Measurements from ENCODE around the gene NUAK1. TPM values are rescaled to one million over a fixed set of nuclear protein-coding genes. Genes with fewer than 3 reads are reported as not detected.

Gene NUAK1
- total RNA-seq, 1 experiment from 2014 or later, result 1.3 TPM

DNA sequence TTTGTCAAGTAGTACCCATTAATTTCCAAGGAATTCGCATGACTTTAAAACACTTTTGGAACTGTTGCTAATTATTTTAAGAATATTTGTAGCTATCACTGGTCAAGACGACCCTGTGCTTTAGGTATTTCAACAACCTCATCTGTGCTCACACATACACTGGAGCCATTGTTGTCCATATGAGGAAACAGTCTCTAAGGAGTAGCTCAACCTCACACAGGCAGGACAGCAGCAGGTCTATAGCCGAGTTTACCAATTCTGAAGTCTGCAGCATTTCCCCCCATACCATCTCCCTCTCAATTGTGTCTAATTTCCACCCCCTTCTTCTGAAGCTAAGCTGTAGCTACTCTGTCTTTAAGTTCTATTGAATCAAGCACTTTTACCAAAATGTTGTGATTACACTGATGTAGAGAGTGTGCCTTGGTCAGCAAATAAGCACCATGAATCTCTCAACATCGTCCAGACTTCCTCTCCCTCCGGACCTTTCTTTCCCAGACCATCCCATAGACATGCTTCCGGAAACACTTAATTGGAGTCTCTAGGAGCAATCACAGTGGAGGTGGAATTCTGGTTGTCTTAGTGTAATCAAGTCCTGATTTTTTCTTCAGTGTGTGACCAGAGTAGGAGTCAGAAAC, 48.5 kb upstream of the NUAK1 start:
- Histone ChIP-seq H3K27me3 (replicated peaks; ENCODE audit: insufficient read depth, low read depth, low read length, poor library complexity) (no peaks in the 10 kb centered on the region), H3K36me3 (ENCODE audit: insufficient read depth, low read length, poor library complexity, severe bottlenecking) (no peaks in the 10 kb centered on the region), H3K4me1 (ENCODE audit: insufficient read depth, low read length, poor library complexity, severe bottlenecking) (no peaks in the 10 kb centered on the region), H3K9me3 (ENCODE audit: low read depth, low read length, poor library complexity, severe bottlenecking) (no peaks in the 10 kb centered on the region), H3K27ac (ENCODE audit: low read depth, low read length, poor library complexity, severe bottlenecking) (no peak overlapping the region), H3K4me3 (ENCODE audit: low read depth, low read length, poor library complexity, severe bottlenecking) (no peak overlapping the region)
- TF ChIP-seq, protein P1, sequence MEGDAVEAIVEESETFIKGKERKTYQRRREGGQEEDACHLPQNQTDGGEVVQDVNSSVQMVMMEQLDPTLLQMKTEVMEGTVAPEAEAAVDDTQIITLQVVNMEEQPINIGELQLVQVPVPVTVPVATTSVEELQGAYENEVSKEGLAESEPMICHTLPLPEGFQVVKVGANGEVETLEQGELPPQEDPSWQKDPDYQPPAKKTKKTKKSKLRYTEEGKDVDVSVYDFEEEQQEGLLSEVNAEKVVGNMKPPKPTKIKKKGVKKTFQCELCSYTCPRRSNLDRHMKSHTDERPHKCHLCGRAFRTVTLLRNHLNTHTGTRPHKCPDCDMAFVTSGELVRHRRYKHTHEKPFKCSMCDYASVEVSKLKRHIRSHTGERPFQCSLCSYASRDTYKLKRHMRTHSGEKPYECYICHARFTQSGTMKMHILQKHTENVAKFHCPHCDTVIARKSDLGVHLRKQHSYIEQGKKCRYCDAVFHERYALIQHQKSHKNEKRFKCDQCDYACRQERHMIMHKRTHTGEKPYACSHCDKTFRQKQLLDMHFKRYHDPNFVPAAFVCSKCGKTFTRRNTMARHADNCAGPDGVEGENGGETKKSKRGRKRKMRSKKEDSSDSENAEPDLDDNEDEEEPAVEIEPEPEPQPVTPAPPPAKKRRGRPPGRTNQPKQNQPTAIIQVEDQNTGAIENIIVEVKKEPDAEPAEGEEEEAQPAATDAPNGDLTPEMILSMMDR (conservative IDR thresholded peaks at IDR 0.05; ENCODE audit: low read depth, low read length), result no peak
- TF ChIP-seq EZH2 (IDR thresholded peaks at IDR 0.05; ENCODE audit: borderline replicate concordance, low read depth, low read length, poor library complexity, severe bottlenecking), result no peak
- ChIA-PET CTCF (no interaction called here), POLR2A (ENCODE audit: low non-redundant PET) (no interaction called here)
- no peak for DNase-seq (ENCODE audit: low spot score)
- no TSS peak for BruUV-seq (replicated peaks)
- intact Hi-C loops (cut with micrococcal nuclease; ENCODE audit: unreplicated experiment), result no loop called here

DNA sequence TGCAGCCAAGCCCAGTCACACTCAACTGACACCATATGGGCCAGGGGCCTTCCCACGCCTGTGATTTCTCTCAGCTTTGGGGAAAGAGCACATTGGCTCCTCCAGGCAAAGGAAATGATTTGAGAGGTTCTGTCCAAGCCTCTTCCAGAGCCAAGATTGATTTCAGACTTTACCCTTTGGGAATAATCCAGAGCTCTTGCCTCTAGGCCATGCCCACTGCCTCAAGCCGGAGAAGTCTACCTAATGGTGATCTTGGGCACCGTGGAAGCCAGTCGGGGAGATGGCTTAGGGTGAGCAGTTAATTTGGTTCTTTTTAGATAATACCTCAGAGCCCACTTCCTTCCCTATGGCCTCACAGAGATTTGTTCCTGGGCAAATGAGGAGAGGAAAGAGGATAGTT, 45.0 kb upstream of the NUAK1 start:
- DNase-seq (ENCODE audit: low spot score), result no peak
- Histone ChIP-seq H3K36me3 (ENCODE audit: insufficient read depth, low read length, poor library complexity, severe bottlenecking) (no peaks in the 10 kb centered on the region), H3K9me3 (ENCODE audit: low read depth, low read length, poor library complexity, severe bottlenecking) (no peaks in the 10 kb centered on the region), H3K4me3 (ENCODE audit: low read depth, low read length, poor library complexity, severe bottlenecking) (no peak overlapping the region), H3K4me1 (ENCODE audit: insufficient read depth, low read length, poor library complexity, severe bottlenecking) (no peaks in the 10 kb centered on the region), H3K27ac (ENCODE audit: low read depth, low read length, poor library complexity, severe bottlenecking) (no peak overlapping the region), H3K27me3 (replicated peaks; ENCODE audit: insufficient read depth, low read depth, low read length, poor library complexity) (no peaks in the 10 kb centered on the region)
- ChIA-PET CTCF (no interaction called here), POLR2A (ENCODE audit: low non-redundant PET) (no interaction called here)
- TF ChIP-seq, protein P1 (conservative IDR thresholded peaks at IDR 0.05; ENCODE audit: low read depth, low read length), result no peak
- TF ChIP-seq EZH2 (IDR thresholded peaks at IDR 0.05; ENCODE audit: borderline replicate concordance, low read depth, low read length, poor library complexity, severe bottlenecking), result no peak
- BruUV-seq (replicated peaks), result no TSS peak
- intact Hi-C loops (cut with micrococcal nuclease; ENCODE audit: unreplicated experiment), result no loop called here

DNA sequence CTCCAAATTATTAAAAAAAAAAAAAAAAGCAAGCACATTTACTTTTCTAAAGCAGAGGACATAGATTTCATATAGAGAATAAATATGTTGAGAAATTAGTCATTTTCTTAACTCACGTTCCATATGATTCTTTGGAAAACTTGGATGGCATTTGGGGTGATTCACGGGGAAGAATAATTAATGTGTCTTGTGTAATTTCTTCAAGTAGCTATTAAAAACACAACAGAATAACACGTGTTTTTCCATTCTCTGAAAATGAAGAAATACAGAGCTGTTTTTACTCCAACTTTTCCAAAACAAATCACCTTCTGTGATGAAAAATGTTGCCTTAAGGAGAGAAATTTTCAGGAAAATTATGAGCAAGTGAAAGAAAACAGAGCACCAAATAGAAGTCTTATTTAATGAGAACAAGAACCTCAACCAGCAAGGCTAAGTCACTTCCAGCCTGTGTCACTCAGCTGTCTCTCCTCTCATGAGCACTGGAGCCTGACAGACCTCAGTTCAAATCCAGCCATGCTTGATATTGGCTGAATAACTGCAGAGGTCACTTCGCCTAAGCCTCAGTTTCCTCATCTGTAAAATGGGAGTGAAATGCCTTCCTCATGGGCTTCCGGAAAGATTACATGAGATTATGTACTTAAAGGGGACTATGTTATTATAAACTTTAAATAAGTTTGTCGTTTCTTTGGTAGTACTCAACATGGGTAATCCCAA, 42.8 kb upstream of the NUAK1 start:
- no peaks in the 10 kb centered on the region for H3K36me3 ChIP-seq (ENCODE audit: insufficient read depth, low read length, poor library complexity, severe bottlenecking)
- intact Hi-C loops (cut with micrococcal nuclease; ENCODE audit: unreplicated experiment), result no loop called here
- H3K27me3 ChIP-seq (replicated peaks; ENCODE audit: insufficient read depth, low read depth, low read length, poor library complexity), result no peaks in the 10 kb centered on the region
- H3K9me3 ChIP-seq (ENCODE audit: low read depth, low read length, poor library complexity, severe bottlenecking), result no peaks in the 10 kb centered on the region
- DNase-seq (ENCODE audit: low spot score), result no peak
- CTCF ChIA-PET, result no interaction called here
- BruUV-seq (replicated peaks), result no TSS peak
- H3K4me1 ChIP-seq (ENCODE audit: insufficient read depth, low read length, poor library complexity, severe bottlenecking), result no peaks in the 10 kb centered on the region
- POLR2A ChIA-PET (ENCODE audit: low non-redundant PET), result no interaction called here
- no peak overlapping the region for H3K4me3 ChIP-seq (ENCODE audit: low read depth, low read length, poor library complexity, severe bottlenecking)
- no peak for TF ChIP-seq EZH2 (IDR thresholded peaks at IDR 0.05; ENCODE audit: borderline replicate concordance, low read depth, low read length, poor library complexity, severe bottlenecking)
- TF ChIP-seq, protein P1 (conservative IDR thresholded peaks at IDR 0.05; ENCODE audit: low read depth, low read length), result no peak
- no peak overlapping the region for H3K27ac ChIP-seq (ENCODE audit: low read depth, low read length, poor library complexity, severe bottlenecking)
